HepG2 (cell line): ENCODE measurements around the gene ACADVL. TPM values are rescaled to one million over a fixed set of nuclear protein-coding genes. Genes with fewer than 3 reads are reported as not detected.

Experiments used
- ATAC-seq: fragments of 200-7000 bp; cut with Tn5 transposase; 3 replicates; pipeline ENCODE4 v1.9.1; 2020; ENCODE audit warnings: mild to moderate bottlenecking, moderate library complexity
- BruUV-seq: library from RNA; stranded (reverse); fragments of 400-500 nt; replicated peaks from 2 replicates; lab custom pipeline; 2021; lab: Mats Ljungman, UMichigan
- CTCF ChIA-PET: fragments of 300-600 bp; formaldehyde crosslinking; extraction: SDS; loops from one replicate; lab custom pipeline; 2021; ENCODE audit warnings: low total read pairs, inconsistent platforms, low intra/inter-chr PET ratio; lab: Yijun Ruan, JAX
- POLR2A ChIA-PET: fragments of 350-600 bp; sonication (Branson Sonifier 250); formaldehyde crosslinking; loops from one replicate; lab custom pipeline; 2020; ENCODE audit warnings: antibody characterized with exemption, inconsistent platforms; lab: Yijun Ruan, JAX
- DNase-seq: peaks from one replicate; pipeline ENCODE4 v3.0.0-alpha.2; 2015; ENCODE audit warnings: low spot score
- FAIRE-seq: peaks from 3 replicates; lab custom pipeline; 2011; peaks lifted over from hg19 to GRCh38; lab: Jason Lieb, UNC
- H2AFZ ChIP-seq: one replicate; pipeline ENCODE4 v1.6.1; 2011; ENCODE audit warnings: low read length, inconsistent platforms
- H3K27ac ChIP-seq: fragments of 300-600 bp; 3 replicates; pipeline ENCODE4 v1.8.0; 2011; ENCODE audit warnings: mixed run types, mild to moderate bottlenecking, mixed read lengths, low read length, inconsistent platforms; ENCODE audit not compliant: insufficient read depth; ENCODE audit errors: extremely low read length
- H3K27me3 ChIP-seq, 2 experiments: fragments of 200-600 bp in 1 of 2; 2 replicates in 1 of 2; 3 replicates in 1 of 2; pipeline versions ENCODE4 v1.6.0 to v1.8.0; 2011; ENCODE audit warnings: low read length in 2 of 2, mild to moderate bottlenecking in 2 of 2, moderate library complexity in 2 of 2, inconsistent platforms in 1 of 2; ENCODE audit not compliant: insufficient read depth in 2 of 2, control insufficient read depth in 1 of 2
- H3K36me3 ChIP-seq, 2 experiments: fragments of 200-600 bp in 1 of 2; replicated peaks in 1 of 2; 2 replicates in 1 of 2; 3 replicates in 1 of 2; pipeline versions ENCODE4 v1.5.1 to v1.8.0; 2011; ENCODE audit warnings: low read length in 2 of 2, inconsistent platforms in 1 of 2; ENCODE audit not compliant: insufficient read depth in 2 of 2, control insufficient read depth in 1 of 2
- H3K4me1 ChIP-seq: 2 replicates; pipeline ENCODE4 v1.5.1; 2012; ENCODE audit warnings: low read length, inconsistent platforms; ENCODE audit not compliant: insufficient read depth
- H3K4me2 ChIP-seq: 2 replicates; pipeline ENCODE4 v1.6.0; 2011; ENCODE audit warnings: low read depth, low read length, inconsistent platforms
- H3K4me3 ChIP-seq, 3 experiments: fragments of 200-600 bp in 1 of 3; sonication (generic), shearing (Covaris generic) in 1 of 3; replicated peaks in 1 of 3; 2 replicates each; pipeline ENCODE4 v1.5.1; 2011 to 2016; ENCODE audit warnings: low read length in 3 of 3, inconsistent platforms in 2 of 3, low read depth in 2 of 3, mild to moderate bottlenecking in 2 of 3, control low read depth in 1 of 3, mixed read lengths in 1 of 3; ENCODE audit not compliant: insufficient read depth in 1 of 3
- H3K79me2 ChIP-seq: one replicate; pipeline ENCODE4 v1.6.1; 2011; ENCODE audit warnings: low read length, inconsistent platforms; ENCODE audit not compliant: insufficient read depth
- H3K9ac ChIP-seq: 2 replicates; pipeline ENCODE4 v1.6.0; 2011; ENCODE audit warnings: mild to moderate bottlenecking, low read depth, low read length, inconsistent platforms; ENCODE audit not compliant: insufficient read depth
- H3K9me3 ChIP-seq: 2 replicates; pipeline ENCODE4 v1.5.1; 2012; ENCODE audit warnings: mild to moderate bottlenecking, low read length
- H4K20me1 ChIP-seq: 2 replicates; pipeline ENCODE4 v1.6.0; 2011; ENCODE audit warnings: inconsistent platforms, mild to moderate bottlenecking, low read length, moderate library complexity; ENCODE audit not compliant: insufficient read depth
- CREB1 ChIP-seq, 2 experiments: fragments of 450-650 bp in 1 of 2; IDR thresholded peaks; 2 replicates each; pipeline ENCODE4 v1.6.1; 2016 to 2017; ENCODE audit warnings: control low read depth in 1 of 2, mild to moderate bottlenecking in 1 of 2, missing compliant biosample characterization in 1 of 2, missing genetic modification characterization in 1 of 2
- DMTF1 ChIP-seq: sonication (generic); formaldehyde crosslinking; IDR thresholded peaks from 2 replicates; pipeline ENCODE4 v1.4.0; 2020; ENCODE audit warnings: mild to moderate bottlenecking, missing genetic modification reagents
- MED13 ChIP-seq: sonication (generic); formaldehyde crosslinking; IDR thresholded peaks from 2 replicates; pipeline ENCODE4 v1.5.0; 2020; ENCODE audit warnings: missing genetic modification reagents
- WGBS: methylation state at CpG from one replicate; pipeline ENCODE4 v1.1.6; 2017; ENCODE audit warnings: low lambda C conversion rate; 5-methylcytosine and 5-hydroxymethylcytosine counted together
- in situ Hi-C: cut with HindIII; loops from 2 replicates; pipeline ENCODE4 v1.10.0; 2017; ENCODE audit warnings: low pct_unique_long_range_greater_than_20kb; ENCODE audit not compliant: extremely low pct_ligation_motif_present
- intact Hi-C: fragments of 100-400 bp; cut with micrococcal nuclease; formaldehyde crosslinking; loops from one replicate; pipeline ENCODE4 v1.10.0; 2022; ENCODE audit not compliant: unreplicated experiment
- polyA plus RNA-seq, 8 experiments: library from polyadenylated mRNA; depleted of rRNA in 3 of 8; stranded (reverse) in 7 of 8; unstranded in 1 of 8; fragments of >200 nt; fragmentation: Illumina TruSeq in 4 of 8; extraction: Trizol in 4 of 8; gene quantifications; 2 replicates each; pipeline versions ENCODE4 v1.2.1 to v1.2.3, GENCODE V29; 2011 to 2016; ENCODE audit warnings: low read depth in 4 of 8, missing spikeins in 1 of 8, mixed read lengths in 1 of 8; ENCODE audit not compliant: insufficient read depth in 1 of 8
- total RNA-seq, 5 experiments: library from RNA; depleted of rRNA; stranded (reverse); fragments of >200 nt; fragmentation: Illumina TruSeq; extraction: Trizol; gene quantifications; 2 replicates each; pipeline ENCODE4 v1.2.3, GENCODE V29; 2016; ENCODE audit warnings: low read depth in 1 of 5
- TF ChIP-seq, protein P1 (sequence below): sonication (generic); formaldehyde crosslinking; IDR thresholded peaks from 2 replicates; pipeline ENCODE4 v1.4.0; 2020; ENCODE audit warnings: missing genetic modification reagents
- TF ChIP-seq, protein P2 (sequence below): sonication (generic); formaldehyde crosslinking; IDR thresholded peaks from 2 replicates; pipeline ENCODE4 v1.8.0; 2022; ENCODE audit warnings: low read depth, missing genetic modification reagents
- TF ChIP-seq, protein P3 (sequence below): sonication (generic); formaldehyde crosslinking; IDR thresholded peaks from 2 replicates; pipeline ENCODE4; 2020; ENCODE audit warnings: missing genetic modification reagents, mild to moderate bottlenecking, borderline replicate concordance

The ACADVL gene
- total and polyA plus RNA-seq, 2 of the 13 experiments (the other 11 are each of a cell fraction or from before 2014, with no cell fraction given): 219 to 412 TPM

DNA sequence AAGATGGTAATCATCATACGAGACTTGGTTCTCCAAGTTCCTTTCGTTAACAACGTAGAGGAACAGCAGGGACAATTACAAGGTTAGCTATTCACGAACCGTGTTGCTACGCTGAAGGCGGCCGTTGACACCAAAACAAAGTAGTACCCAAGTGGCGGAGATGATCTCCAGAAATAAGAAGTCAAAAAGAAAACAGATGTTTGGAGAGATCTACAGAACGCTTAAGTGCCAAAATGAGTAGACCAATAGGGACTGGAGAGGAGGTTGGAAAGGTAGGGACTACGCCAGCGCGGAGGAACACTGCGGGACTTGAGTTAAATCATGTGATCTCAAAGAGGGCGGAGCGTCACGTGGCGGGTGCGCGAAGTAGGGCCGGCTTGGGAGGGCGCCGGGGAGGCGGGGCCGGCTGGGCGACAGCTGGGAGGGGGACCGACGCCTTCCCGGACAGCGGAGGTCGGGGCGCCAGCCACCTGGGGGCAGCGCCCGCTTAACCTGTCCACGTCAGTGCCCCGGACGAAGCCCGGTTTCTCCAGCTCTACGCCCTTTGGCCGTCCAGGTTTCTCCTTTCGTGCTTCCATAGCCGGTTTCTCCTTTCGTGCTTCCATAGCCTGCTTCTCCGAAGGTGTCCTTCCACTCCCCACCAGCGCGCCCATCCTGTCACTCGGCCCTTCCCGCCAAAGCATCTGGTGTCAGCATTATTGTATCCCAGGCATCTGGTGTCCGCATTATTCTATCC, 23.1 kb downstream of the ACADVL start (continued):
- TF ChIP-seq, protein P1, sequence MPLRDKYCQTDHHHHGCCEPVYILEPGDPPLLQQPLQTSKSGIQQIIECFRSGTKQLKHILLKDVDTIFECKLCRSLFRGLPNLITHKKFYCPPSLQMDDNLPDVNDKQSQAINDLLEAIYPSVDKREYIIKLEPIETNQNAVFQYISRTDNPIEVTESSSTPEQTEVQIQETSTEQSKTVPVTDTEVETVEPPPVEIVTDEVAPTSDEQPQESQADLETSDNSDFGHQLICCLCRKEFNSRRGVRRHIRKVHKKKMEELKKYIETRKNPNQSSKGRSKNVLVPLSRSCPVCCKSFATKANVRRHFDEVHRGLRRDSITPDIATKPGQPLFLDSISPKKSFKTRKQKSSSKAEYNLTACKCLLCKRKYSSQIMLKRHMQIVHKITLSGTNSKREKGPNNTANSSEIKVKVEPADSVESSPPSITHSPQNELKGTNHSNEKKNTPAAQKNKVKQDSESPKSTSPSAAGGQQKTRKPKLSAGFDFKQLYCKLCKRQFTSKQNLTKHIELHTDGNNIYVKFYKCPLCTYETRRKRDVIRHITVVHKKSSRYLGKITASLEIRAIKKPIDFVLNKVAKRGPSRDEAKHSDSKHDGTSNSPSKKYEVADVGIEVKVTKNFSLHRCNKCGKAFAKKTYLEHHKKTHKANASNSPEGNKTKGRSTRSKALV: no peak
- TF ChIP-seq, all 625 proteins: peak for 268

DNA sequence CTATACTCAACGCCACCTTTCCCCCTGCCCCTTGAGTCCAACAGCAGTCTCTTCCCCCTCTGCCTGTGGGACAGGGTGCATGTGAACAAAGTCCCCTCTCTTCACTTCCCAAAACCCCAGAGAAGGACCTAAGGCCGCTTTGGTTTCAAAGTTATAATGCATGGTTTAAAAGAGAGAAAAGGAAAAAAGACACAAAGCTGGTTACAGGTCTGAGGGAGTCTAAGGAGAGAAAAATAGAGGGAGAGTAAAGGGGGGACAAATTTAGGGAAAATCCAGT, 23.7 kb downstream of the ACADVL start:
- Histone ChIP-seq H3K4me2 (peak overlapping the region; percentile 97), H4K20me1 (no peaks in the 10 kb centered on the region), H2AFZ (no peak overlapping the region), H3K4me1 (peaks cover 24% of the 10 kb centered on the region), H3K27me3 (no peaks in the 10 kb centered on the region; a peak in 1 of 5 replicates), H3K9me3 (no peaks in the 10 kb centered on the region), H3K79me2 (peaks cover 41% of the 10 kb centered on the region), H3K4me3 (peak overlapping the region in 1 of 3 experiments; percentile 85; a peak in 1 of 6 replicates), H3K9ac (peak overlapping the region; percentile 92), H3K27ac (peak overlapping the region; percentile 86), H3K36me3 (peaks cover 5 to 27% of the 10 kb centered on the region in 2 experiments; a peak in 4 of 5 replicates)
- DNase-seq (no peak), ATAC-seq (no peak), FAIRE-seq (no peak)
- BruUV-seq: no TSS peak
- POLR2A ChIA-PET: interaction anchor here (1.1 to 4.3 kb wide), 12 partner anchors 8 to 197 kb away, joined by 3 to 35 read pairs (median 9); partner anchors contain the start of genes ACADVL, ASGR1, ASGR2 and CTDNEP1
- 90% methylated on average over 2 of the region's 2 CpGs for WGBS
- CTCF ChIA-PET: interaction anchor here (1.6 kb wide), 1 partner anchor 53 kb away, joined by 11 read pairs; no protein-coding TSS in a partner anchor
- in situ Hi-C loops: no loop called here
- TF ChIP-seq, protein P2, sequence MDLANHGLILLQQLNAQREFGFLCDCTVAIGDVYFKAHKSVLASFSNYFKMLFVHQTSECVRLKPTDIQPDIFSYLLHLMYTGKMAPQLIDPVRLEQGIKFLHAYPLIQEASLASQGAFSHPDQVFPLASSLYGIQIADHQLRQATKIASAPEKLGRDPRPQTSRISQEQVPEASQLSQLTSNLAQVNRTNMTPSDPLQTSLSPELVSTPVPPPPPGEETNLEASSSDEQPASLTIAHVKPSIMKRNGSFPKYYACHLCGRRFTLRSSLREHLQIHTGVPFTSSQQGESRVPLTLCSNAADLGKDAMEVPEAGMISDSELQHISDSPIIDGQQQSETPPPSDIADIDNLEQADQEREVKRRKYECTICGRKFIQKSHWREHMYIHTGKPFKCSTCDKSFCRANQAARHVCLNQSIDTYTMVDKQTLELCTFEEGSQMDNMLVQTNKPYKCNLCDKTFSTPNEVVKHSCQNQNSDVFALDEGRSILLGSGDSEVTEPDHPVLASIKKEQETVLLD (CRISPR knock-in tag): no peak
- TF ChIP-seq CREB1 (IDR thresholded peaks at IDR 0.05) (no peak), CREB1 (CRISPR knock-in tag; IDR thresholded peaks at IDR 0.05) (0 out of 2 replicates have a peak, but pooled peaks have one; percentile 1), MED13 (CRISPR knock-in tag) (no peak), DMTF1 (CRISPR knock-in tag) (no peak)
- TF ChIP-seq, protein P3, sequence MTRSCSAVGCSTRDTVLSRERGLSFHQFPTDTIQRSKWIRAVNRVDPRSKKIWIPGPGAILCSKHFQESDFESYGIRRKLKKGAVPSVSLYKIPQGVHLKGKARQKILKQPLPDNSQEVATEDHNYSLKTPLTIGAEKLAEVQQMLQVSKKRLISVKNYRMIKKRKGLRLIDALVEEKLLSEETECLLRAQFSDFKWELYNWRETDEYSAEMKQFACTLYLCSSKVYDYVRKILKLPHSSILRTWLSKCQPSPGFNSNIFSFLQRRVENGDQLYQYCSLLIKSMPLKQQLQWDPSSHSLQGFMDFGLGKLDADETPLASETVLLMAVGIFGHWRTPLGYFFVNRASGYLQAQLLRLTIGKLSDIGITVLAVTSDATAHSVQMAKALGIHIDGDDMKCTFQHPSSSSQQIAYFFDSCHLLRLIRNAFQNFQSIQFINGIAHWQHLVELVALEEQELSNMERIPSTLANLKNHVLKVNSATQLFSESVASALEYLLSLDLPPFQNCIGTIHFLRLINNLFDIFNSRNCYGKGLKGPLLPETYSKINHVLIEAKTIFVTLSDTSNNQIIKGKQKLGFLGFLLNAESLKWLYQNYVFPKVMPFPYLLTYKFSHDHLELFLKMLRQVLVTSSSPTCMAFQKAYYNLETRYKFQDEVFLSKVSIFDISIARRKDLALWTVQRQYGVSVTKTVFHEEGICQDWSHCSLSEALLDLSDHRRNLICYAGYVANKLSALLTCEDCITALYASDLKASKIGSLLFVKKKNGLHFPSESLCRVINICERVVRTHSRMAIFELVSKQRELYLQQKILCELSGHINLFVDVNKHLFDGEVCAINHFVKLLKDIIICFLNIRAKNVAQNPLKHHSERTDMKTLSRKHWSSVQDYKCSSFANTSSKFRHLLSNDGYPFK (CRISPR knock-in tag): no peak
- intact Hi-C loops: loop anchor here (5.0 kb wide), 1 partner anchor 39 kb away; the partner anchor contains the start of gene SLC2A4
